ENCODE results near the gene SYNPR.
"Not testable (repeated sequence)": the region's sequence is repeated elsewhere in the genome, so short reads cannot be mapped to it uniquely, and the experiment has no call there.

The SYNPR gene

GRCh38 chr3:63607716-63608115 is 329.6 kb downstream of the SYNPR start:
- in situ Hi-C loops (cut with HindIII; ENCODE audit: low sequenced_read_pairs), result no loop called here

DNA sequence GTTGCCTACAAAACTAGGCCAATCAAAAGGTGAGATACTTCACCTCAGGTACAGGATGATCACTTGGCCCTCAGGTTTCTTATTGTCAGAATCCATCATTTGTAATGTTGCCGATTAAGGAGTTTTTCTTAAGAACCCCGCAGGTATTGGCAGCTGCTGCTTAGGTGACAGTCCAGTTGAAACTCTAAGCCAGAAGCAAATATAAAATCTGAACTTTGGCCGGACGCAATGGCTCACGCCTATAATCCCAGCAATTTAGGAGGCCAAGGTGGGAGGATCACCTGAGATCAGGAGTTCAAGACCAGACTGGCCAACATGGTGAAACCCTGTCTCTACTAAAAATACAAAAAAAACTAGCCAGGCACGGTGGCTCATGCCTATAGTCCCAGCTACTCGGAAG is 331.3 kb downstream of the SYNPR start:
- in situ Hi-C loops (cut with HindIII; ENCODE audit: low sequenced_read_pairs), result no loop called here

- in situ Hi-C loops (cut with HindIII; ENCODE audit: low sequenced_read_pairs), result no loop called here
Observed at GRCh38 chr3:63609834-63610233, 331.7 kb downstream of the SYNPR start.

DNA sequence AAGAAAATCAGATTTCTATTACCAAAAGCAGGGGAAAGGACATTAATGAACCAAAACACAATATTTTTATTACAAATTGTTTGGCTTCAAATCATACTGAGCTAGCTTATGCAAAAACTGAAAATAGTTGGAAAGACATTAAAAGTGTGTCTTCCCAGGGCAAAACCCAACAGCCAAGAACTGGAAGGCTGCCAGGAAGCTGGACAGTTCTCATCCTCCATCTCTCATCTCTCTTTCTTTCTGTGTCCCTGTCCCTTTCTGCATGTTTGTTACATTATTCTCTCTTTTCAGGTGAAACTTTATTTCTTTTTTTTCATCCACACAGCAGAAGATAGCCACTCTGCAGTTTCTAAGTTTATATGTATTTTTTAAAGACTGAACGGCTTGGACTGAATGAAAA is 333.3 kb downstream of the SYNPR start:
- in situ Hi-C loops (cut with HindIII; ENCODE audit: low sequenced_read_pairs), result no loop called here

DNA sequence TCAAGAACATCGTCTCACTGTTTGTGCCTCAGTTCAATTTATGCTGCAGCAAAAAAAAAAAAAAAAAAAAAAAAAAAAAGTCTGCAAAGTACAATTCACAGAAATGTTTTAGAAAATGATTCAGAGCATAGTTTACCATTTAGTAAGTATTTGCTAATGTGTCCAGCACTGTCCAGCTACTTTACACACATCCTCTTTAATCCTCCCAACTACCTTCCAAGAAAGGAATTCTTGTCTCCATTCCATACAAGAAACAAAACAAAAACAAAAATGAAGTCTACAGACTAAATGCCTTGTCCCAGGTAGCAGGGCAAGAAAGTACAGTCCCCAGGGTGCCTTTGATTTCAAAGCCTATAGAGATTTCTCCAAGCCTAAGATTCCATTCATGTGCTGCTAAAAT is 335.5 kb downstream of the SYNPR start:
- in situ Hi-C loops (cut with HindIII; ENCODE audit: low sequenced_read_pairs), result no loop called here

DNA sequence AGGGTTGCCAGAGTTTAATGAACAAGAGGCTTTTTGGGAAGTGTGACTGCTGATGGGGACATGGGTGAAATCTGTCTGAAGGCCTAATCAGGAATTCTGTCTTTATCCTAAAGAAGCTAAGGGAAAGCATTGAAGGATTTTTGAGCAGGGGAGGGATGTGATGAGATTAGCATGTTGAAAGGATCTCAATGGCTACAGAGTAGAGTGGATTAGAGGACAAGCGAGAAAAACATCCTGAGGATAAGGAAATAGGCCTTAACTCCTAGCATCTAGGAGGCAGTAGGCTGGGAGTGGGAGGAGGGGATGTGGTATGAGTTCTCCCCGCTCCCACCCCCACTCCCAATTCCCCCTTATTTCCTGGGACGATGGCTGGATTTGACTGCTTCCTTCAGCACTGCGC is 339.3 kb downstream of the SYNPR start:
- in situ Hi-C loops (cut with HindIII; ENCODE audit: low sequenced_read_pairs), result loop anchor here (5.0 kb wide), 1 partner anchor 60 kb away; no protein-coding TSS in a partner anchor

GRCh38 chr3:63624941-63625560 is 346.9 kb downstream of the SYNPR start:
- in situ Hi-C loops (cut with HindIII; ENCODE audit: low sequenced_read_pairs), result no loop called here

GRCh38 chr3:63631670-63632069 is 353.6 kb downstream of the SYNPR start:
- in situ Hi-C loops (cut with HindIII; ENCODE audit: low sequenced_read_pairs), result no loop called here

DNA sequence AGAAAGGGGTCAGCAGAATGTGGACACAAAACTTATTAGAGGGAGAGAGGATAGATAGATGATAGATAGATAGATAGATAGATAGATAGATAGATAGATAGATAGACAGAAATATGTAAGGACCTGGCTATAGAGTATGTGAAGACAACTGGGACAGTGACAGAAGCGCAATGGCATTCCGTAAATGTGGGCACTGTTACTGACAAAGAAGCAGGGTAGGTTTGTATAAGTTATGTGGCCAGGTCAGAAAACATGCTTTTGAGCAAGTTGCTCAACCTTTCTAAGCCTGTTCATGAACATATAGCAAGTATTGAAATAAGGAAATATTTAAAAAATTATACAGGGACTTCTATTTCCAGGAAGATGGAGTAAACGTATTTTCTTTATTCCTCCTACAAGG is 357.1 kb downstream of the SYNPR start:
- in situ Hi-C loops (cut with HindIII; ENCODE audit: low sequenced_read_pairs), result no loop called here

DNA sequence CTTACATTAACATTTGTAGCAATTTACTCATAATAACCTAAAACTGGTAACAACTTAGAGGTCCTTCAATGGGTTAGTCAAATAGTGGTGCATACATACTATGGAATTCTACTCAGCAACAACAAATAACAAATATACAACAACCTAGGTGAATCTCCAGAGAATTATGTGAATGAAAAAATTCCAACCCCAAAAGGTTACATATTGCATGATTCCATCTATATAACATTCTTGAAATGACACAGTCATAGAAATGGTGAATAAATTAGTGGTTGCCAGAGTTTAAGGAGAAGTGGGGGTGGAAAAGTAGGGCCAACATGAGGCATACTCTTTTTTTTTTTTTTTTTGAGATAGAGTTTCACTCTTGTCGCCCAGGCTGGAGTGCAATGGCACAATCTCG is 361.7 kb downstream of the SYNPR start:
- in situ Hi-C loops (cut with HindIII; ENCODE audit: low sequenced_read_pairs), result no loop called here

DNA sequence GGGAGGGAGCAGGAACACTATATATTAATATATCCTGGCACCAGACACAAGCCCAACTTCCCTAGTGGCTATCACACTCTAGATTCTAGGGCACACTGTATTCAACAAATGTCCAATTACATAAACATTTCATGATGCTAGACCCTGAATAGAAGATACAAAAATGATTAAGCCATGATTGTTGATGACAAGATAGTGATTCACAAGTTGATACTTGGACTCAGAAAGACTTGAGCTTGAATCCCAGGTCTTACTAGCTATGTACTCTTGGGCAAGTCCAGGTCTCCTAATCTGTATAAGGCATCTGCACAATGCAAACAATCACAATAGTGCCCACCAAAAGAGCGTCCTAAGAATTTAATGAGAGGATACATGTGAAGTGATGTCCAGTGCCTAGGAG is 364.4 kb downstream of the SYNPR start:
- in situ Hi-C loops (cut with HindIII; ENCODE audit: low sequenced_read_pairs), result no loop called here

GRCh38 chr3:63644212-63644797 is 366.2 kb downstream of the SYNPR start:
- in situ Hi-C loops (cut with HindIII; ENCODE audit: low sequenced_read_pairs), result no loop called here

GRCh38 chr3:63644928-63645781 is 367.0 kb downstream of the SYNPR start:
- in situ Hi-C loops (cut with HindIII; ENCODE audit: low sequenced_read_pairs), result not testable (repeated sequence)

- in situ Hi-C loops (cut with HindIII; ENCODE audit: low sequenced_read_pairs), result loop anchor here (25.0 kb wide), 1 partner anchor 160 kb away; the partner anchor contains the start of gene C3orf49
Observed at GRCh38 chr3:63652066-63652725, 374.1 kb downstream of the SYNPR start, which contains the start of gene SNTN. Gene SNTN, plus strand, starts transcription at chr3:63652675. Its CDS starts 13 bp downstream, at chr3:63652688.

GRCh38 chr3:63654211-63654610 is 376.1 kb downstream of the SYNPR start:
- in situ Hi-C loops (cut with HindIII; ENCODE audit: low sequenced_read_pairs), result loop anchor here (25.0 kb wide), 1 partner anchor 158 kb away; the partner anchor contains the start of gene C3orf49

GRCh38 chr3:63654931-63655330 is 376.8 kb downstream of the SYNPR start:
- in situ Hi-C loops (cut with HindIII; ENCODE audit: low sequenced_read_pairs), result loop anchor here (25.0 kb wide), 1 partner anchor 157 kb away; the partner anchor contains the start of gene C3orf49

- in situ Hi-C loops (cut with HindIII; ENCODE audit: low sequenced_read_pairs), result loop anchor here (25.0 kb wide), 1 partner anchor 157 kb away; the partner anchor contains the start of gene C3orf49
Observed at GRCh38 chr3:63655519-63655918, 377.4 kb downstream of the SYNPR start.

GRCh38 chr3:63656786-63657185 is 378.7 kb downstream of the SYNPR start:
- in situ Hi-C loops (cut with HindIII; ENCODE audit: low sequenced_read_pairs), result loop anchor here (25.0 kb wide), 1 partner anchor 156 kb away; the partner anchor contains the start of gene C3orf49

DNA sequence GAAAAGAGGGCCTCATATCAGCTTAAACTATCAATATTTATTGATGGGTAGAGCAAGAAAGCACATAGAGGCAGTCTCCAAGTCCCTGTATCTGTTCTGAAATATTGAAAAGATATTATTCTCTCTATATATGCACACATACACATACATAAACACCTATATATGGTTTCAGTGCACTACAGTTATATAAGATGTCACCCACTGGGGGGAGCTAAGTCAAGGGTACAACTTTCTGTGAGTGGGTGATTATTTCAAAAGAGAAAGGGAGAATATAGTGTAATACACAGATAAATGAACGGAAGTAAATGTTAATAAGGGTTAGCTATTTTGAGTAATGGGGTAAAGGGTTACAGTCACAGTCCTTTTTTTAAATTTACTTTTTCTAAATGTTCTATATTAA is 383.1 kb downstream of the SYNPR start:
- in situ Hi-C loops (cut with HindIII; ENCODE audit: low sequenced_read_pairs), result loop anchor here (25.0 kb wide), 1 partner anchor 151 kb away; the partner anchor contains the start of gene C3orf49

GRCh38 chr3:63662011-63662410 is 383.9 kb downstream of the SYNPR start:
- in situ Hi-C loops (cut with HindIII; ENCODE audit: low sequenced_read_pairs), result loop anchor here (25.0 kb wide), 1 partner anchor 150 kb away; the partner anchor contains the start of gene C3orf49

- in situ Hi-C loops (cut with HindIII; ENCODE audit: low sequenced_read_pairs), result loop anchor here (25.0 kb wide), 1 partner anchor 150 kb away; the partner anchor contains the start of gene C3orf49
Observed at GRCh38 chr3:63662500-63662899, 384.4 kb downstream of the SYNPR start.
